Left renal pelvis (tissue), 4 donors: Measurements from ENCODE around the gene FAM89A. TPM values are rescaled to one million over a fixed set of nuclear protein-coding genes. Genes with fewer than 3 reads are reported as not detected.
A peak's percentile ranks its signal among the peaks of the same experiment; 100 is the strongest.
"Not testable (repeated sequence)": the region's sequence is repeated elsewhere in the genome, so short reads cannot be mapped to it uniquely, and the experiment has no call there.

Experiments used
- DNase-seq, 4 donors: peaks; one replicate each; pipeline ENCODE4 v3.0.0-alpha.2; 2013; ENCODE audit warnings: low read depth in 4 of 4, low spot score in 3 of 4
- polyA plus RNA-seq, 4 donors: library from polyadenylated mRNA; unstranded; fragments of 120-200 nt; gene quantifications; one replicate each; pipeline ENCODE4 v1.2.1, GENCODE V29; 2013; ENCODE audit not compliant: insufficient read length in 4 of 4

FAM89A gene
- polyA plus RNA-seq, 4 donors, result 16.2 to 19.4 (median 16.7) TPM

- DNase-seq, result not testable (repeated sequence)
These were observed 32.5 kb downstream of the FAM89A start for GRCh38 chr1:231007535-231007934.

DNA sequence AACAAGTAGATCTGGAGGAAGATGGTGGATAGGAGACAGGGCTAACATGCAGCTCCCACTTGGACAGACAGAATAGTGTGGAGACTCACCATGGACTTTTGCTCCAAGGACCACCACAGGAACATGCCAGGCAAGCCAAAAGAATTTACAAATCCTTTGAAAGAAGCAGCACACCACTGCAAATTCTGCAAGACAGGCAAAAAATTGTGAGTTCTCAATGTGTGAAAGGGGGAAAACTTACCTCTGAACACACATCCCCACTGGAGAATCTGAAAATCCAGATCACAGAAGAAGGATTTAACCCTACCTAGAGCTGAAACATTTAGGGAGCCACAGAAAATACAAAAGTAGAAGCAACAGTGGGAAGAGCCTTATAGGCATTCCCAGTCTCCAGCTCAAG is 38.2 kb downstream of the FAM89A start:
- no peak for DNase-seq

- DNase-seq, result no peak
These were observed 39.4 kb downstream of the FAM89A start for GRCh38 chr1:231000639-231001038.

DNA sequence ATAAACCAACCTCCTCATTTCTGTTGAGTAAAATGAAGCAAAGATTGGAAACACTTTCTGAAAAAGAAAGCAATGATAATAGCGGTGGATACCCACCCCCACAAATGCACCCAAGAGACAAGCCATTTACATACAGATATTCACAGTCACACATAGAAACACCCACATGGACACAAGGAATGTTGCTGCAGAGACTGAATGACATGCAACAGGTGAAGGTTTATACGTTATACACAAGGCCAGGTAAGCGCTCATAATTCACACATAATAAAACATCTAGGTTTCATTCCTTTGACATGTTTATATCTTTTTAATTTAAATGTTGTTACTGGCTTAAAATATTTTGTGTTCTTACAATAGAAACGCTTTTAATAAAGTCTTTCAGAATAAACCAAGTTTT is 39.9 kb downstream of the FAM89A start:
- DNase-seq, result no peak

DNA sequence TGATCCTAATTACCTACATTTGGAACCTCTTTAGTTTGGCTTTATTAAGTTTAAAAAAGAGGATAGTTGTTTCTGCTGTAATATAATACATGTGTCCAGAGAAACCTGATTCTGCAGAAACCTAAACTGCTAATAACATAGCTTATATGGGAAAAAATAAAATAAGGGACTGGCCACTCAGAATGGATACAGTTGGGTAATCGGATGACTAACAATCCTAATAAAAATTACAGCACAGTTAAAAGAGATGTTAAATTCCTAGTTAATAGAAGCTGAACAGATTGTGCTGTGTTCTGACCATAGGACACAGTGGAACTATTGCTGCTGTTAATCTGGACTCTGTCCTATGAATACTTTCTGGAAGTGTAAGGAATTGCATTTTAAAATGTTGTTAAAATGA is 45.2 kb downstream of the FAM89A start:
- no peak for DNase-seq

GRCh38 chr1:230992100-230992774 is 47.8 kb downstream of the FAM89A start:
- no peak for DNase-seq

GRCh38 chr1:230987448-230987847 is 52.6 kb downstream of the FAM89A start:
- DNase-seq, result no peak

GRCh38 chr1:230986976-230987375 is 53.1 kb downstream of the FAM89A start:
- DNase-seq, result no peak

DNA sequence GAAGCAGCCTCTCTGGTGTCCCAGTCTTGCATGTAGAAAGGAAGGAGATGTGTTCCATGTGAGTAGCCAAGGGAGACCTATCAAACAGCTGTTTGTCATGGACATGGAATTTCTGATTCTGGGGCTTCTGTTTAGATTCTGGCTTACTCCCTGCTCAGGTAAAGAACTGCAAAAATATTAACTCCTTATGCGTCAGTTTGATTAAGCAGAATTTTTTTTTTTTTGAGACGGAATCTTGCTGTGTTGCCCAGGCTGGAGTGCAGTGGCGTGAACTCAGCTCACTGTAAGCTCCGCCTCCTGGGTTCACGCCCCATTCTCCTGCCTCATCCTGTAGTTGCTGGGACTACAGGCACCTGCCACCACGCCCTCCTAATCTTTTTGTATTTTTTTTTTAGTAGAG is 54.3 kb downstream of the FAM89A start:
- DNase-seq, result no peak

DNA sequence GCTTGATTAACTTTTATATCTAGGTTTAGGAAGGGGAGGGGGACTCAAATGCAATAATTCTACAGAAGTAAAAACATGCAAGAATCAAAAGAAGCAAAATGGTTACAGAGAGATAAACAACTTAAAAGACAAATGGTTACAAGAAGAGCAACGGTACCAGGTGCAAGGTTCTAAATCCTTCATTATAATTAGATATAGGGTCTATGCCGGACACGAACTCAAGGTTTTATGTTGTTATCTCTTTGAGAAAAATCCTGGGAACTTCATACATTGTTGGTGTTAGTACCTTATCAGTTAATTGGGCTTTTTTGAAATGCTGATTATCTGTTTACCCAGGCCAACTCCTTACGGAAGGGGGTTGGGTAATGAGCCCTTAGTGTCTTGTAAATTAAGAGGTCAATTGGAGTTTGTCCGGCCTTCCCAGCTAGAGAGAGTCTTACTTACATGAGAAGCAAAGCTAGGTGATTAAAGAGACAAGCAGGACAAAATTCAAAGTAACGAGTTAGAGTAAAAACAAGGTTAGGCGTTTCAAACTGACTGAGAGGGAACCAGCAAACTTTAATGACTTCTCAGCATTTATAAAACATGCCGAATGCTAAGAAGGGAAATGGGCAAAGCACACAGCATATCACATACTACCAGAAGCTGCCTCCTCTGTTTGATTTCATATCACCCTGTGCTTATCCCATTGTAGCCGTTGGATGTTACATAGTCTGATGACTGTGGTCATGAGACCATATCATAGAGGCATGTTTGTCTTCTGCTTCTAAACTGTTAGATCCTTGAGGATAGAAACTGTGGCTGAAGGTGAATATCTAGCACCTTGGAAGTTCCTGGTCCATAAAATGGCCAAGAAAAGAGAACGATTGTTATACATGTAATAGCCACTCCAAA is 55.2 kb downstream of the FAM89A start:
- DNase-seq, result not testable (repeated sequence)

DNA sequence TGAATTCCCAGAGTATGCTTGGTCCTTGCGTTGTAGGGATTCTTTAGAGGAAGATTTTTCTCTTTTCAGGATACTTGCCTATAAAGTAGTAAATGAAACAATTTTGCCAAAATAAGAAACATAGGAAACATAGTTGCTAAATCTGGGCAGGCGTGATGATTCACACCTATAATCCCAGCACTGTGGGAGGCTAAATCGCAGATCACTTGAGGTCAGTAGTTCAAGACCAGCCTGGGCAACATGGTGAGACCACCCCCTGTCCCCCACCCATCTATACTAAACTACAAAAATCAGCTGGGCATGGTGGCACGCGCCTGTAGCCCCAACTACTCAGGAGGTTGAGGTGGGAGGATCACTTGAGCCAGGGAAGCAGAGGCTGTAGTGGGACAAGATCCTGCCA is 56.2 kb downstream of the FAM89A start:
- no peak for DNase-seq

- no peak for DNase-seq
These were observed 57.4 kb downstream of the FAM89A start for GRCh38 chr1:230982696-230983095.

GRCh38 chr1:230979952-230980351 is 60.1 kb downstream of the FAM89A start:
- no peak for DNase-seq

DNA sequence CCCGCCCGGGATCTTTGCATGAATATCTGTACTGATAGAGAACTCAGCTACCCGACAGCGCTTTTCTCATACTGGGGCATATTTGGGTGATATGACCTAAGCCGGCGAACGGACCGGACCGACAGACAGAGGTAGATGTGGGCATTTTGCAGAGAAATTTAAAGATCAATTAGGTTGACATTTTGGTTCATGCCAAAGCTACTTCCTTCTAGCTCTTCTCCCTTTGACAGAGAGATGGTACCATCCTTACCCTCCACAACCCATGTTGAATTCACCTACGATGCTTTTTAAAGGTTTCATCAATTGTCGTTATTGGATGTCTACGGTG is 60.7 kb downstream of the FAM89A start:
- no peak for DNase-seq

DNA sequence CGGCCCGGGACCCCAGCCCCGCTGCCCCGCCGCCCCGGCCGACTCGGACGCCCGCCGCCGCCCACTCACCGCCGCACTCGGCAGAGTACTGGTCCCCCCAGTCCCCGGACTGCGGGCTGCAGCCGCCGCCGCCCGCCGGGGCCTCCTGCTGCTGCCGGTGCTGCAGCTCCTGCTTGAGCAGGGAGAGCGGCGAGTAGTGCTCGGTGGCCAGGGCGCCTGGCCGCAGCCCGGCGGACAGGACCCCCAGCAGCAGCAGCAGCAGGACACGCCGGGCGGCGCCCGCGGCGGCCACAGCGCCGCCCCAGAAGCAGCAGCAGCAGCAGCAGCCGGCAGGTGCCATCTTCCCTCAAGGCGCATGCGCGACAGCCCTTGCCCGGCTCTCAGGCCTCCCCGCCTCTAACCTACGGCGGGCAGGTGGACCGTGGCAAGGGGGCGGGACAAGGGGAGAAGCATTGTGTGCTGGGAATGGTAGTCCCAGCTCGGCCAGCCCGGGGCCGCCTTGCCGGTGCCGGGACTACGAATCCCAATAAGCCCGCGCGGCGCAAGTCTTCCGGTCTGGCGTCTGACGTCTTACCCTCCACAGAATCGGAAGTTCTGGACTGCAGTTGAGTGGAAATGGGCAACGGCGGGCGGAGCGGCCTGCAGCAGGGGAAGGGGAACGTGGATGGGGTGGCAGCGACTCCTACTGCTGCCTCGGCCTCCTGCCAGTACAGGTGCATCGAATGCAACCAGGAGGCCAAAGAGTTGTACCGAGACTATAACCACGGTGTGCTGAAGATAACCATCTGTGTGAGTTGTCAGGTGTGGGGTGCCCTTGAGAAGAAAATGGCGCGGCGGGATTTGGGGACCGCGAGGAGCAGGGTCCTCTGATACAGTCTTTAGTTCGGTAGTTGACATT is 61.3 kb downstream of the FAM89A start, which contains the start of the genes ARV1 and TTC13:
TSS of gene ARV1 (plus strand) at position 604 of the 898 bp plus-strand sequence. CDS start at position 616, 12 bp downstream.
TSS of gene TTC13 (minus strand) at position 371 of the 898 bp plus-strand sequence. CDS start at position 340, 31 bp downstream.
- peak; percentile 94 to 96 (median 94) for DNase-seq

DNA sequence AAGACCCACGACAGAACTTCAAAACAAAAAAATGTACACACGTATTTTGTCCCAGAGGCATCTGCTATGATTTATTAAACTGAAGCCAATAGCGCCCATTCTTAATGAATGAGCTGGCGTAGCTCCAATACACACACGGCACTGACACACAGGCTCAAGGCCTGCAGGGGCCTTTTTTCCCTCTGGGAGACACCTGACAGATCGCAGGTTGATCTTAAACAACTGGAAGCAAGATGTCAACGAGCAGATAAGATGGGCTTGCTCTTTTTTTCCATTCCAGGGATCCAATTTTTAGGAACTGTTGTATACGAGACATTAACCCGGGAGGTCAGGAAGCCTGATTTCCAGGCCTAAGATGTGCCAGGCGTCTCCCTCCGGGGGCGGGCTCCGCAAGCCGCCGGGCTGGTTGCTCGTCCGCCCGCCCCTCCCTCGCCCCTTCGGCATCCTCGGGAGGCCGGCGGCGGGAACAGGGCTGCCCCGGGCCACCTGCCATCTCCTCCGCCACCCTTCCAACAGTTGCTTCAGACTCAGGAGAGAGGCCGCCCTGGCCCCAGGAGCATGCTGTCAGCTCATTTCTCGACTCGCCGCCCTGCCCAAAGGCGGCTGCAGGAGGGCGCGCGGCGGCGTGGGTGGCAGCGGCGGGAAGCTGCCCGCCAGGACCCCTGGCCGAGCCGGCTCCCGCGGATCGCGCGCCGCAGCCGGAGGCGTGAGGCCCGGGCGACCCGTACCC is 62.1 kb downstream of the FAM89A start:
- DNase-seq, result no peak

- DNase-seq, result no peak
These were observed 63.0 kb downstream of the FAM89A start for GRCh38 chr1:230976825-230977747.

GRCh38 chr1:230976360-230976759 is 63.7 kb downstream of the FAM89A start:
- DNase-seq, result no peak

GRCh38 chr1:230975636-230976035 is 64.4 kb downstream of the FAM89A start:
- no peak for DNase-seq
